Activated T-helper 2 cell treated with anti-CD3 and anti-CD28 coated beads, Interferon-gamma antibody, Interleukin-2, Interleukin-4, amounts not matched to agents 10 μg/mL and 5 μg/mL and 100 μg/mL, durations not matched to agents 14 hours and 24 hours and 36 hours (primary cell): Measurements from ENCODE around the gene TBC1D22A. TPM values are rescaled to one million over a fixed set of nuclear protein-coding genes. Genes with fewer than 3 reads are reported as not detected.

Experiments
- DNase-seq: peaks from one replicate; pipeline ENCODE4 v3.0.0; 2021; ENCODE audit warnings: low spot score
- H3K27ac Mint-ChIP-seq: one replicate; pipeline ENCODE4 v1.8.0; 2021; ENCODE audit warnings: mixed read lengths
- H3K27me3 Mint-ChIP-seq: one replicate; pipeline ENCODE4 v1.8.0; 2021; ENCODE audit warnings: low read depth, mixed read lengths
- H3K36me3 Mint-ChIP-seq: one replicate; pipeline ENCODE4 v1.8.0; 2021; ENCODE audit warnings: low read depth, mixed read lengths
- H3K4me1 Mint-ChIP-seq: one replicate; pipeline ENCODE4 v1.8.0; 2021; ENCODE audit warnings: low read depth, mixed read lengths
- H3K4me3 Mint-ChIP-seq: one replicate; pipeline ENCODE4 v1.8.0; 2021; ENCODE audit warnings: low read depth, mild to moderate bottlenecking, moderate library complexity, mixed read lengths
- H3K9me3 Mint-ChIP-seq: one replicate; pipeline ENCODE4 v1.8.0; 2021; ENCODE audit warnings: mixed read lengths
- intact Hi-C: fragments of 100-400 bp; cut with micrococcal nuclease; formaldehyde crosslinking; loops from one replicate; pipeline ENCODE4 v1.15.1; 2023
- total RNA-seq: library from RNA; stranded (reverse); gene quantifications from 2 replicates; pipeline ENCODE4 v1.2.3, GENCODE V29; 2022

Gene TBC1D22A
- total RNA-seq, 1 donor from 2014 or later = 34.8 TPM

DNA sequence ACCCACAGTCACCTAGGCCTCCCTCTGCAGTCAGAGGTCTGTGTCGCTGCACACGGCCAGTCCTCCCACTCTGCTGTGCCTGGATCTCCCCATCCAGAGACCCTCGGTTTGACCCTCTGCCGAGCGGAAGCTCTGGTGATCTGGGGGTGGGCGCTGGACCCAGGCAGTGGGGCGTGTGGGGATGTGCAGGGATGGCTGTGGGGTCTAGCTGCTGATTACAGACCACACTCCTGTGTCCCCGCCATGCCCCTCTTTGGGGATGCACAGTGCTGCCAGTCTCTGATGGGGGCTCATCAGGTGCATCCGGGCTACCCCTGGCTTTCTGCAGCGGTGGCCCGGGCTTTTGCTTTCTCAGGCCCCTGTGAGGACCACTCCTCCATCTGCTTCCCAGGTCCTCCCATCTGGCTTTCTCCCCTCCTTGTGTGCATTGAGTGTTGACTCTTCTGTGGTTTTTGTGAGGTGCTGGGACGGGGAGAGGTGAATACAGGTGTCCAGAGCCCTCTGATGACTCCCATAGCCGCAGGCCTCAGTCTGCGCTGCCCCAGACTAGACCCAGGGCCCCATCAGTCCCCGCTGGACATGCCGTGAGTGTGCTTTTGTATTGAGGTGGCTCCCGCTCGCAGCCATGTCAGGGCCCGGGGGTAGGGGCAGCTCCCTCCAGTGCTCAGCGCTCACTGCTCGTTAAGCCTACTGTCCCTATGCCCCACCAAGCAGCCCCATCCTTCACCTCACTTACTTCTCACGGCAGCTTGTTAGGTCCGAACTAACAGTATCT lies 251.6 kb downstream of the TBC1D22A start:
- no peak overlapping the region for H3K27ac Mint-ChIP-seq

DNA sequence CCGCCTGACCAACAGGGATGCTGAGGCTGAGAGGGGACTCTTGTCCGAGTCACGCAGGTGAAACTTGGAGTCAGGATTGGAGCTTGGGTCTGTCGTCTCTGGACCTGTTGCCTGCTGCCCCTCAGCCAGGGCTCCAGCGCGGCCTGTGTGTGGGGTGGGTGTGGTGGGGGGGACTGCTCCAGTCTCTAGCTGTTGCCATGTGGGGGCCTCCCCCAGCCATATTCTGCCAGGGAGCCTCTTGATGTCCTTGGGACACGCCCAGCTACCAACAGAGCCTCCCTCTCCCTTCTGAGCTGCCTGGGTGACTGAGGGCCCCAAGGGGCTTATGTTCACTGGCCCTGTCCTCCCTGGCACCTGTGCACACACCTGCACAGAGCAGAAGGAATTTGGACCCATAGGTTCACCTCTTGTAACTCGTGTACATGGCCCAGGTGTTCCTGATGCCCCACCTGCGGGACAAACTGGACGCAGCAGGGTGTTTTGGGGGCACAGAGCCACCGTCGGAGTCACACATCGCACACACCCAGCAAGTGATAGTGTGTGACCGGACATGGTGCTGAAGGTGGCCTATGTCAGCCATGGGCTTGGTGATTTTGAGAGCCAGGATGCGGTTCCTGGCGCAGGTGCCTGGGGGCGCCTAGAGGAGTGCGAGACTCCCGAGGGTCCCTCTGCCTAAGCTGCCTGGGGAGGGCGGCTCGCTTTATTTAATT lies 252.3 kb downstream of the TBC1D22A start:
- peaks cover 4% of the 10 kb centered on the region for H3K4me1 Mint-ChIP-seq
- no peak for DNase-seq

More for the DNA sequence above, 251.6 kb downstream of the TBC1D22A start:
- H3K4me3 Mint-ChIP-seq = no peak overlapping the region
- no peaks in the 10 kb centered on the region for H3K27me3 Mint-ChIP-seq
- no peaks in the 10 kb centered on the region for H3K9me3 Mint-ChIP-seq
- H3K4me1 Mint-ChIP-seq = peaks cover 4% of the 10 kb centered on the region
- no peak for DNase-seq
- intact Hi-C loops = no loop called here
- H3K36me3 Mint-ChIP-seq = peaks cover 3% of the 10 kb centered on the region

DNA sequence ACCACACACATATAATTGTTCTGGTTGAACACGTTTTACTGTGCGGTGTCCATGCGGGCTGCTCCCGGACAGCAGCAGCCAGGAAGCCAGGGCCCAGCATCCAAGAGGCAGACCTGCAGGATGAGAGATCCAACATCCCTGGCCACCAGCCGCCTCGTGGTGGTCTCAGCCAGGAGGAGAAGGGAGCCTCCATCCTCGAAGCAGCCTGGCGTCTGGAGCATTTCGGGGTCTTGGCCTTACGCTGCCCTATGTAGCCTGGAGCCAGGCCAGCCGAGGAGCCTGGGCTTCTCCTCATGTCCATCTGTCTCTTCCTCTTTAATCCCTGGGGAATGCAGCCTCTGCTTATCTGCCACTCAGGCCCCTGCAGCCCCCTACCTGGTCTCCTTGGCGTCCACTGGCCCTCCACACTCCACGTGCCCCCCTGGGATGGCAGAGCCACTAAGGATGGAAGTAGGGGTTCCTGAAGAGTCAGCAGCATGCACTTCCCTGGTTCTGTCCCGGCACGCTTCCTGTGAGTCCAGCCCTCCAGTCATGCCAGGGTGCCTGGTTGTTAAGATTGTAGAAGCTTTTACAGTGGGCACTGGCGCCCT lies 253.2 kb downstream of the TBC1D22A start:
- intact Hi-C loops = no loop called here
- Mint-ChIP-seq H3K9me3 (peaks cover 6% of the 10 kb centered on the region), H3K27me3 (no peaks in the 10 kb centered on the region), H3K36me3 (peaks cover 18% of the 10 kb centered on the region), H3K4me1 (peaks cover 6% of the 10 kb centered on the region), H3K27ac (no peak overlapping the region), H3K4me3 (no peak overlapping the region)
- DNase-seq = no peak

More for the DNA sequence above, 252.3 kb downstream of the TBC1D22A start:
- Mint-ChIP-seq H3K9me3 (no peaks in the 10 kb centered on the region), H3K27ac (no peak overlapping the region), H3K4me3 (no peak overlapping the region), H3K36me3 (peaks cover 10% of the 10 kb centered on the region), H3K27me3 (no peaks in the 10 kb centered on the region)
- intact Hi-C loops = no loop called here

DNA sequence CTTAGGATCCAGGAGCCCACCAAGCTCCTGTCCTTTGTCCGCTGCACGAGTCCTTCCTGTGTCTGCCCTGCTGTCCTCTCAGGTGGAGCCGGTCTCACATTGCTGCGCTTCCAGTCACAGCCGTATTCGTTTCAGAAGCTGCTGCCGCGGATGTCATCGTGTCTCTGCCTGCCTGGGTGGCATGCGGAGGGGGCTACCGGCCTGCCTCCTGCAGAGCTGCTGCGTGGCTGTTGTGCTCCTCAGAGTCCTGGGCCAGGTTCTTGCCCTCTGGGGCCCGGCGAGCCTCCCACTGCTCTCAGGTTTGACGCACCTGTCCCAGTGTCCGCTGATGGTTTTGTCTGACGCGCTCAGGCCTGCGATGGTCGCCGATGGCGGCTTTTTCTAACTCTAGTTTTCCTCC lies 254.2 kb downstream of the TBC1D22A start:
- intact Hi-C loops = no loop called here
- no peak overlapping the region for H3K27ac Mint-ChIP-seq
- DNase-seq = no peak
- no peak overlapping the region for H3K4me3 Mint-ChIP-seq
- peaks cover 6% of the 10 kb centered on the region for H3K4me1 Mint-ChIP-seq
- H3K27me3 Mint-ChIP-seq = no peaks in the 10 kb centered on the region
- peaks cover 20% of the 10 kb centered on the region for H3K36me3 Mint-ChIP-seq
- peaks cover 9% of the 10 kb centered on the region for H3K9me3 Mint-ChIP-seq

DNA sequence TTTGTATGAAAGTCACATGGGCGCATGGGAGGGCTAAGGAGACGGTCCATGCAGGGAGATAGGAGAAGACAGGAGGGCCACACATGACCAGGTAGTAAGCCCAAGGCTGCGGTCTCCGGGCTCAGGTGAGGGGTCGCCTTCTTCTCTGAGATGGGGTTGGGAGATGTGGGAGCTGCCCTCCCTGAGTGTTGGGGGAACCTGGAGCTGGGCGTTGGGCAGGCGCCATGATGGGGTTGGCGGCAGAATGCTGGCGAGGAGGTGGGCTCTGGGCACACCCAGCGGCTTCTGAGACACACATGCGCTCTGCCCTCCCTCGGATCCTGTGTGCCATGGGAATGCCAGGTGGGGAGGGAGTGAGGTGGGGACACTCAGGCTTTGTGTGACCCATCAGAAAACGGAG lies 254.8 kb downstream of the TBC1D22A start:
- intact Hi-C loops = no loop called here
- H3K27me3 Mint-ChIP-seq = no peaks in the 10 kb centered on the region
- no peak for DNase-seq
- no peak overlapping the region for H3K27ac Mint-ChIP-seq
- peaks cover 20% of the 10 kb centered on the region for H3K36me3 Mint-ChIP-seq
- peaks cover 9% of the 10 kb centered on the region for H3K4me1 Mint-ChIP-seq
- no peak overlapping the region for H3K4me3 Mint-ChIP-seq
- H3K9me3 Mint-ChIP-seq = peaks cover 9% of the 10 kb centered on the region

DNA sequence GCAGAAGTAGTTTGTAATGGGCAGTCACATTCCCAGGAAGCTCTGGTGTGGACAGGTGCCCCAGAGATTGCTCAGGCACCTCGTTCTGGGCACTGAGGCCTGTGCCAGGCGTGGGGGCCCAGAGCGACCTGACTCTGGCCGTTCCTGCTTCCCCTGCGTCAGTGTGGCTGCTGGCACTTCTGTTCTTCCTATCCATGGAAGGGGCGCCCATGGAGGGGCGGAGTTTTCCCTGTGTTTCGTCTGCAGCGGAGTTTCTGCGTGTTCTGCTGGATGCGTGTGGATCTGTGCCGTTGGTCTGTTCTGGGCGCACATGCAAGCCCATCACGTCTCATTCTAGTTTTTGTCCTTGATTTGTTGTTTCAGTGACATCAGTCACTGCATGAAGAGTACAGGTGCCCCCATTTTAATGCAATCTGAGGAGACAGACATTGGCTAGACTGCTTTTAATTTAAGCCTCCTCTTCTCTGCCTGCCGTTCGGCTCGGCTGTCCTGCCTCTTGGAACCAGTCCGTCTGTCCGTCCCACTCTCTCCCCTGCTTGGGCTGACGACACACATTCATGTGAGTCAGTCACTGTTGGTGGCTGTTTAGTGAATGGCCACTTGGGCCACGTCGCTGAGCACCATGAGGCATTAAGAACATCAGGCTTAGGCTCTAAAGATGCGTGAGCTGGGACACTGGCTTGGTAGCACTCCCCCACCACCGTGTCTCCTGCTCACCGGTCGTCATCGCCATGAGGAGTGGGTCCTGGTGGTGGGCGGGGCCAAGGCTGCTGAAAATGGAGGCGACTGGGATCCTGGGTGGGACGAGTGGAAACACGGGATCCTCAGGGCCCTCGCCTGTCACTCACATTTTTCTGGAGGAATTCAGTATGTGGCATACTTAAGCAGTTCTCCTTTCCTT lies 255.8 kb downstream of the TBC1D22A start:
- intact Hi-C loops = no loop called here
- Mint-ChIP-seq H3K4me3 (no peak overlapping the region), H3K27me3 (no peaks in the 10 kb centered on the region), H3K36me3 (peaks cover 20% of the 10 kb centered on the region), H3K9me3 (peaks cover 9% of the 10 kb centered on the region), H3K27ac (no peak overlapping the region), H3K4me1 (peaks cover 6% of the 10 kb centered on the region)
- no peak for DNase-seq

DNA sequence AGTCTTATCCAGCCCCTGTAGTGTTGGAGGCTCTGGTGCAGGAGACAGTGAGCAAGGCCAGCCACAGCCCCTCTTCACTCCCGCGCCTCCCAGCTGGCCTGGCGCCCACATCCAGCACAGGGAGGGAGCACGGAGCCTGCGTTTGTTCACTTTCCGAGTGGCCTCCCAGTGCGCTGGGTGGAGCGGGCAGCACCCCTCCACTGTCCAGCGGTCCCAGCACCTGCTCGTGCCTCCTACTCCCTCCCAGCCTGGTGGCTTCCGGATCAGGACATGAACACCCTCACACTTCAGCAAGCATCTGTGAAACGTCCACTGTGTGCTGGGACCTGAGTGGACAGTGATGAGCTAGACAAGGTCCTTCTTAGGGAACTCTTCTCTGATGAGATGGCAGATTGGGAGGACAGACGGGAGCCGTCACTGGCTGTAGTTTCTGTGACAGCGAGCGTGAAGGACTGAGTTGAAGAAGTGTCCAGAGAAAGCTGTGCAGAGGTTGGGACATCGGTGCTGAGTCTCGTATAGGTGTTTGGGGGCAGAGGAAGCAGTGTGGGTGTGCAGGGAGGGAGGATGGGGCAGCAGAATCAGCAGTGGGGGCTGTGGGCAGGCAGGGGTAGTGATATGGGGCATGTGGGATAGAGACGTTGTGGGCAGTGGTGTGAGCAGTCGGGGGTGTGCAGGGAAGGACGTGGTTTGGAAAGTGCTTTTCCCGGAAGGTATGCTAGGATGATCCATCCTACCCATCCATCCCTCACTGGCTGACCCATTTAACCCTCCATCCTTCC lies 256.8 kb downstream of the TBC1D22A start:
- peaks cover 9% of the 10 kb centered on the region for H3K9me3 Mint-ChIP-seq
- H3K36me3 Mint-ChIP-seq = peaks cover 20% of the 10 kb centered on the region
- no peak for DNase-seq
- intact Hi-C loops = no loop called here
- H3K27ac Mint-ChIP-seq = no peak overlapping the region
- peaks cover 8% of the 10 kb centered on the region for H3K4me1 Mint-ChIP-seq
- H3K4me3 Mint-ChIP-seq = no peak overlapping the region
- H3K27me3 Mint-ChIP-seq = no peaks in the 10 kb centered on the region

DNA sequence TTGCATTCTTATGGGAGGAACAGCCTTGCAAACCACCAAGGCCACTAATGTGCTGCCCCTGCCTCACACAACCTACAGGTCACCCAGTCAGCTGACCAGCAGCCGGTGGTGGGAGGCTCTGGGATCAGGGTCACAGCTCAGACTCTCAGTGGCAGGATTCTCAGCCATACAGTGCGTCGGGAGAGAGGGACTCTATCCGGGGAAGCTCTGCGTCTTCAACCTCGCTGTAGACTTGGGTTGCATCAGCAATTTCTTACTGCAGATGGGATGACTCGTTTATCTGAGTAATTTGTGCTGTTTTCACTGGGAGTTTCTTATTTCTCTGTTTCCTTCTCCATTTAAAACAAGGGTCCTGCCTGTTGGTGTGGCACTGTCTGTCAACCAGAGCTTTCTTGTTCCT lies 257.7 kb downstream of the TBC1D22A start:
- intact Hi-C loops = no loop called here
- peaks cover 8% of the 10 kb centered on the region for H3K4me1 Mint-ChIP-seq
- no peak overlapping the region for H3K4me3 Mint-ChIP-seq
- peaks cover 20% of the 10 kb centered on the region for H3K36me3 Mint-ChIP-seq
- H3K27ac Mint-ChIP-seq = no peak overlapping the region
- no peaks in the 10 kb centered on the region for H3K27me3 Mint-ChIP-seq
- no peak for DNase-seq
- H3K9me3 Mint-ChIP-seq = peaks cover 9% of the 10 kb centered on the region

DNA sequence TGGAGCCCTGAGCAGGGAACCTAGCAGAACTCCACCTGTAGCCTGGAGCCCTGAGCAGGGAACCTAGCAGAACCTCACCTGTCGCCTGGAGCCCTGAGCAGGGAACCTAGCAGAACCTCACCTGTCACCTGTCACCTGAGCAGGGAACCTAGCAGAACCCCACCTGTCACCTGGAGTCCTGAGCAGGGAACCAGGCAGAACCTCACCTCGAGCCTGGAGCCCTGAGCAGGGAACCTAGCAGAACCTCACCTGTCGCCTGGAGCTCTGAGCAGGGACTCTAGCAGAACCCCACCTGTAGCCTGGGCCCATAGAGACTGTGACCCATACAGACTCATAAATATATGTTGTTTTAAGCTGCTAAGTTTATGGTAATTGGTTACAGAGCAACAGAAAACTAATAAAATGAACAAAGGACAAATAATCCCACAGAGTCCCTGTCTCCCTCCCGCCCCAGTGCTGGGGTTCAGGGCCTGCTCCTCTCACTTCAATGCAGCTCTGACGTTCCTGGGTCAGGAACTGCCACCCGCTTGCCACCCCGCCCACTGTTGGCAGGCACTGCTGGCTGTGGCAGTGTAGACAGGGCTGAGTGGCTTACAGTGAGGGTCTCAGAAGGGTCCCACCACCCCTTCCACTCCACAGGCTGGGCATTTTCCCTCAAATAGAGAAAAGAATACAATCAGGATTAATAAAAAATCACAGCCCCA lies 259.1 kb downstream of the TBC1D22A start:
- Mint-ChIP-seq H3K27me3 (no peaks in the 10 kb centered on the region), H3K4me3 (no peak overlapping the region), H3K4me1 (peaks cover 12% of the 10 kb centered on the region), H3K27ac (no peak overlapping the region), H3K36me3 (peaks cover 20% of the 10 kb centered on the region), H3K9me3 (peaks cover 9% of the 10 kb centered on the region)
- no peak for DNase-seq
- intact Hi-C loops = no loop called here

DNA sequence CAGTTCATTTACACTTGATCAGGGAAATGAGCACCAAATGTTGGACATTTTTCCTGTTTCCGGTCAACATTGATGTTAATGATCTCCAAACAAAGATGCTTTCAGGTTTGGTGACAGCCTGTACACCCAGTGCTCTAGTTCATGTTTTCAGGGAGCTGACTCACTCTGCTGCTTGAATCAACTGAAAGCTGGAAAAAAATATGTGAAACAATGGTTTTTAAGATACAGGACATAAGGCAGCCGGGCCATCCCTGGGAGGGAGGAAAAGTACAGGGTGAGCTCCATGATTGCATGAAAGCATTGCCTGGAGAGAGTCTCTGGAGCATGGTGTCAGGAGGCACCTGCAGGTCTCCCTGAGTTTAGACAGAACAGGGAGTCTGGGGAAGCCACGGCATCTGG lies 259.6 kb downstream of the TBC1D22A start:
- H3K9me3 Mint-ChIP-seq = peaks cover 9% of the 10 kb centered on the region
- intact Hi-C loops = no loop called here

DNA sequence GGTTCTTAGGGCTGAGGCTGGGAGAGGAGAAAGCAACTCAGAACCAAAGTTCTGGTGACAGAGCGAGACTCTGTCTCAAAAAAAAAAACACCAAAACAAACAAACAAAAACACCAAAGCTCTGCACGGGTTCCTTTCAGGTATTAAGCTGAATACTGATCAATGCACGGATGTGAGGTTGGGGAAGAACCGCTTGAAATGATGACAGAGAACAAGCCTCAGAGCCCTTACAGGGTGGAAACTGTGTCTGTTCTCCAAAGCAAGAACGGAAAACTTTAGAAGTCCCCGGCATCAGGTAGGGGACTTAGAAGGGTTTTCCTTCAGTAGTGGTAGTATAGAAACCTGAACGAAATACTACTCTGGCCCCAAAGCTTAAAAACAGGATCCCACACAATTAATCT lies 260.0 kb downstream of the TBC1D22A start:
- Mint-ChIP-seq H3K4me3 (no peak overlapping the region), H3K27ac (peak overlapping the region; percentile 48), H3K27me3 (no peaks in the 10 kb centered on the region), H3K9me3 (peaks cover 9% of the 10 kb centered on the region), H3K36me3 (peaks cover 20% of the 10 kb centered on the region), H3K4me1 (peaks cover 15% of the 10 kb centered on the region)
- no peak for DNase-seq
- intact Hi-C loops = no loop called here

More for the DNA sequence above, 259.6 kb downstream of the TBC1D22A start:
- DNase-seq = no peak
- H3K27ac Mint-ChIP-seq = peak overlapping the region; percentile 48
- peaks cover 15% of the 10 kb centered on the region for H3K4me1 Mint-ChIP-seq
- H3K36me3 Mint-ChIP-seq = peaks cover 20% of the 10 kb centered on the region
- no peak overlapping the region for H3K4me3 Mint-ChIP-seq
- H3K27me3 Mint-ChIP-seq = no peaks in the 10 kb centered on the region
